CD4-positive, alpha-beta T cell (primary cell): ENCODE data around the gene HIC1. TPM values are rescaled to one million over a fixed set of nuclear protein-coding genes. Genes with fewer than 3 reads are reported as not detected.

Experiments used
- ATAC-seq: fragments of 200-7000 bp; cut with Tn5 transposase; one replicate; pipeline ENCODE4 v1.10.0; 2022; ENCODE audit warnings: mild to moderate bottlenecking; ENCODE audit not compliant: poor library complexity
- CTCF ChIA-PET: fragments of 350-600 bp; sonication (Branson Sonifier 250); formaldehyde crosslinking; loops from one replicate; lab custom pipeline; 2021; ENCODE audit warnings: antibody characterized with exemption, inconsistent platforms; lab: Charles Lee
- POLR2A ChIA-PET: fragments of 350-600 bp; sonication (Branson Sonifier 250); formaldehyde crosslinking; loops from one replicate; lab custom pipeline; 2021; ENCODE audit warnings: antibody characterized with exemption, inconsistent platforms; lab: Charles Lee
- DNase-seq, 14 experiments: peaks; one replicate each; pipeline ENCODE4 v3.0.0-alpha.2; 2013 to 2020; ENCODE audit warnings: mixed read lengths in 2 of 14
- H3K27ac ChIP-seq, 2 donors: one replicate each; pipeline versions ENCODE4 v1.5.1 to v1.7.0; 2013; ENCODE audit warnings: low read length in 2 of 2, low read depth in 1 of 2, mild to moderate bottlenecking in 1 of 2
- H3K27me3 ChIP-seq, 2 experiments: 1 replicate in 1 of 2; 2 replicates in 1 of 2; pipeline versions ENCODE4 v1.6.1 to v1.7.0; 2013; ENCODE audit warnings: low read length in 2 of 2, control low read depth in 1 of 2, mild to moderate bottlenecking in 1 of 2, moderate library complexity in 1 of 2; ENCODE audit not compliant: insufficient read depth in 2 of 2, control insufficient read depth in 1 of 2
- H3K36me3 ChIP-seq: one replicate; pipeline ENCODE4 v1.6.1; 2013; ENCODE audit warnings: low read length, control low read depth; ENCODE audit not compliant: insufficient read depth
- H3K4me1 ChIP-seq: one replicate; pipeline ENCODE4 v1.6.1; 2013; ENCODE audit warnings: low read length, control low read depth; ENCODE audit not compliant: insufficient read depth
- H3K4me3 ChIP-seq: one replicate; pipeline ENCODE4 v1.5.1; 2013; ENCODE audit warnings: mild to moderate bottlenecking, low read length, moderate library complexity
- H3K9me3 ChIP-seq, 2 experiments: 1 replicate in 1 of 2; 2 replicates in 1 of 2; pipeline versions ENCODE4 v1.6.1 to v1.7.0; 2013; ENCODE audit warnings: low read length in 2 of 2, mild to moderate bottlenecking in 2 of 2, control low read depth in 1 of 2, moderate library complexity in 1 of 2; ENCODE audit not compliant: control insufficient read depth in 1 of 2, insufficient read depth in 1 of 2
- H3K27ac Mint-ChIP-seq: one replicate; pipeline ENCODE4 v1.8.0; 2020; ENCODE audit warnings: mixed read lengths
- H3K27me3 Mint-ChIP-seq: one replicate; pipeline ENCODE4 v1.8.0; 2021; ENCODE audit warnings: mixed read lengths
- H3K36me3 Mint-ChIP-seq: one replicate; pipeline ENCODE4 v1.8.0; 2021; ENCODE audit warnings: low read depth, mixed read lengths
- H3K4me1 Mint-ChIP-seq: one replicate; pipeline ENCODE4 v1.8.0; 2021; ENCODE audit warnings: low read depth, mixed read lengths
- H3K4me3 Mint-ChIP-seq: one replicate; pipeline ENCODE4 v1.8.0; 2020; ENCODE audit warnings: mild to moderate bottlenecking, mixed read lengths
- H3K9me3 Mint-ChIP-seq: one replicate; pipeline ENCODE4 v1.8.0; 2020; ENCODE audit warnings: mixed read lengths
- CTCF ChIP-seq: fragments of 200-600 bp; IDR thresholded peaks from one replicate; pipeline ENCODE4 v1.8.0; 2022; ENCODE audit warnings: antibody characterized with exemption, mild to moderate bottlenecking
- intact Hi-C, 2 experiments: fragments of 100-400 bp; cut with DNase I in 1 of 2; cut with micrococcal nuclease in 1 of 2; formaldehyde crosslinking; loops; one replicate each; pipeline versions ENCODE4 v1.15.1 to v1.9.0; 2023 to 2025; cut with DNase I, micrococcal nuclease
- total RNA-seq, 174 experiments: library from RNA in 2 of 174; stranded (reverse) in 2 of 174; gene quantifications; one replicate each; pipeline ENCODE4 v1.2.3 and lab custom pipeline; 2021 to 2026

Gene HIC1
- total RNA-seq, 2 experiments from 2014 or later = 2.4 to 3.0 TPM

DNA sequence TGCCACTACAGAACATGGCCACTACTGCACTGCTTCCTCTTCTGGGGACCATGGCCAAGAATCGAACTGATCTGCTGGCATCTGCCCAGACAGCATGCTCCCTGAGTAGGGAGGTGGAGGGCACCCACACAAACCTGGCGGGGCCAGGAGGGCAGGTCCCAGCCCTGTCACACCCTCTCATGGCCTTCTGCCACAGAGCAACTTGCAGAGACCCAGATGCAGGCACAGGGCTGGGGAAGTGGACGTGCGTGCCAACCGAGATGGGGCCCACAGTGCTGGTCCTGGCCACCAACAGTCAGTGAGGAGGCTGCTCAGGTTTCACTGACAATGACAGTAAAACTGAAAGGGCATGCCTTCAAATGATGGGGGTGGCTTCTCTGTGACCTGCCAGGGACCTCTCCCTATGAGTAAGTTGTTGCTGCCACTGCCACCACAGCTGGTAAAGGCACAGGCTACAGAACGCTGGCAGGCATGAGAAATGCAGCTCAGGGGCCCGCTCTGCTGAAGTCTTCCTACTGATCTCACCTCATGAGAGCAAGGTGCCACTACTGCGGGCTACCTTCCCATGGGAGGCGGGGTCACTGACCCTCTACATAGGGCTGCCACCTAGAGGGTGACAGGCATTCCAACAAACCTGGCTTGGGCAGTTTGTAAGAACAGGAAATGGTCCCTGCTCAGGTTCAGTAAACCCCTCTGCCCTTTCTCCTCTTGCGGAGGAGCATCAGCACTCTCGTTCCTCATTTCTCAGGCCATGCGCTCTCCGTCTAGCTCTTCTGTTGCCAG, 15.5 kb downstream of the HIC1 start:
- TF ChIP-seq CTCF = no peak
- ATAC-seq = peak; percentile 69
- no peak overlapping the region for H3K27ac ChIP-seq
- H3K27me3 Mint-ChIP-seq = peaks cover 5% of the 10 kb centered on the region
- ChIA-PET POLR2A (no interaction called here), CTCF (interaction anchor here (1.1 to 1.8 kb wide), 2 partner anchors 13 to 174 kb away, joined by 3 to 9 read pairs; no protein-coding TSS in a partner anchor)
- H3K4me3 Mint-ChIP-seq = no peak overlapping the region
- H3K4me3 ChIP-seq = no peak overlapping the region
- intact Hi-C loops = no loop called here
- peaks cover 79% of the 10 kb centered on the region for H3K36me3 Mint-ChIP-seq
- H3K4me1 ChIP-seq = peaks cover 38% of the 10 kb centered on the region
- peaks cover 60% of the 10 kb centered on the region for H3K36me3 ChIP-seq
- no peaks in the 10 kb centered on the region for H3K9me3 ChIP-seq
- H3K27ac Mint-ChIP-seq = peak overlapping the region; percentile 12
- no peaks in the 10 kb centered on the region for H3K27me3 ChIP-seq
- H3K4me1 Mint-ChIP-seq = peaks cover 4% of the 10 kb centered on the region
- peak in 1 of 14 experiments; percentile 42 for DNase-seq
- no peaks in the 10 kb centered on the region for H3K9me3 Mint-ChIP-seq

GRCh38 chr17:2071024-2071385, 16.1 kb downstream of the HIC1 start:
- H3K27me3 ChIP-seq = no peaks in the 10 kb centered on the region
- CTCF ChIA-PET = interaction anchor here (1.1 kb wide), 1 partner anchor 174 kb away, joined by 3 read pairs; no protein-coding TSS in a partner anchor
- H3K9me3 ChIP-seq = no peaks in the 10 kb centered on the region
- H3K27ac ChIP-seq = no peak overlapping the region
- H3K27ac Mint-ChIP-seq = peak overlapping the region; percentile 12
- H3K4me1 Mint-ChIP-seq = peaks cover 4% of the 10 kb centered on the region
- ATAC-seq (no peak), DNase-seq (no peak)
- no peak for TF ChIP-seq CTCF
- peaks cover 75% of the 10 kb centered on the region for H3K36me3 Mint-ChIP-seq
- H3K27me3 Mint-ChIP-seq = peaks cover 3% of the 10 kb centered on the region
- H3K36me3 ChIP-seq = peaks cover 59% of the 10 kb centered on the region
- H3K4me1 ChIP-seq = peaks cover 42% of the 10 kb centered on the region
- POLR2A ChIA-PET = no interaction called here
- no peak overlapping the region for H3K4me3 ChIP-seq
- intact Hi-C loops = no loop called here
- no peaks in the 10 kb centered on the region for H3K9me3 Mint-ChIP-seq
- H3K4me3 Mint-ChIP-seq = no peak overlapping the region

- H3K4me1 ChIP-seq = peaks cover 42% of the 10 kb centered on the region
- Mint-ChIP-seq H3K4me1 (peaks cover 4% of the 10 kb centered on the region), H3K36me3 (peaks cover 75% of the 10 kb centered on the region), H3K27me3 (no peaks in the 10 kb centered on the region), H3K27ac (no peak overlapping the region), H3K4me3 (no peak overlapping the region), H3K9me3 (no peaks in the 10 kb centered on the region)
- H3K4me3 ChIP-seq = no peak overlapping the region
- H3K27ac ChIP-seq = no peak overlapping the region
- ATAC-seq = no peak
- H3K9me3 ChIP-seq = no peaks in the 10 kb centered on the region
- POLR2A ChIA-PET = no interaction called here
- H3K36me3 ChIP-seq = peaks cover 59% of the 10 kb centered on the region
- TF ChIP-seq CTCF = no peak
- no peaks in the 10 kb centered on the region for H3K27me3 ChIP-seq
- intact Hi-C loops = no loop called here
- CTCF ChIA-PET = no interaction called here
- DNase-seq = peak in 2 of 14 experiments; percentile 54 to 60
Observed at GRCh38 chr17:2071455-2072281, 16.8 kb downstream of the HIC1 start.
